Transverse colon (tissue), 4 donors: Measurements from ENCODE around the gene ANKZF1. TPM values are rescaled to one million over a fixed set of nuclear protein-coding genes. Genes with fewer than 3 reads are reported as not detected.

Experiments
- DNase-seq: peaks from one replicate; pipeline ENCODE4 v3.0.0-alpha.2; 2019
- H3K27ac ChIP-seq, 4 donors: fragments of 200-600 bp; sonication (generic); 2 replicates each; pipeline ENCODE4 v1.5.1; 2016 to 2018; ENCODE audit warnings: inconsistent platforms in 4 of 4
- H3K27me3 ChIP-seq: fragments of 200-600 bp; sonication (generic); 2 replicates; pipeline ENCODE4 v1.5.1; 2017; ENCODE audit warnings: inconsistent platforms
- H3K36me3 ChIP-seq, 4 donors: fragments of 200-600 bp; sonication (generic); 2 replicates each; pipeline ENCODE4 v1.5.1; 2017 to 2019; ENCODE audit warnings: inconsistent platforms in 4 of 4
- H3K4me1 ChIP-seq, 4 donors: fragments of 200-600 bp; sonication (generic); 2 replicates each; pipeline ENCODE4 v1.5.1; 2017 to 2020; ENCODE audit warnings: inconsistent platforms in 4 of 4
- H3K4me3 ChIP-seq, 4 donors: fragments of 200-600 bp; sonication (generic); 1 replicate in 1 of 4; 2 replicates in 3 of 4; pipeline versions ENCODE4 v1.5.1 to v1.6.1; 2017 to 2019; ENCODE audit warnings: inconsistent platforms in 4 of 4
- H3K9me3 ChIP-seq, 2 donors: fragments of 200-600 bp; sonication (generic); 2 replicates each; pipeline ENCODE4 v1.5.1; 2017 to 2019; ENCODE audit warnings: inconsistent platforms in 2 of 2
- CTCF ChIP-seq, 5 experiments: fragments of 200-600 bp in 3 of 5; fragments of 450-650 bp in 2 of 5; sonication (generic) in 3 of 5; IDR thresholded peaks; 1 replicate in 2 of 5; 2 replicates in 3 of 5; pipeline ENCODE4 v1.5.1; 2016 to 2017; ENCODE audit warnings: antibody characterized with exemption in 5 of 5, inconsistent platforms in 3 of 5, mild to moderate bottlenecking in 2 of 5, moderate library complexity in 1 of 5
- EP300 ChIP-seq: sonication (generic); formaldehyde crosslinking; IDR thresholded peaks from one replicate; pipeline ENCODE4 v1.6.1; 2017; ENCODE audit warnings: antibody characterized with exemption, low read depth
- POLR2A ChIP-seq: fragments of 450-650 bp; IDR thresholded peaks from one replicate; pipeline ENCODE4 v1.6.1; 2016; ENCODE audit warnings: antibody characterized with exemption, mild to moderate bottlenecking, moderate library complexity
- POLR2AphosphoS5 ChIP-seq, 3 donors: sonication (generic); formaldehyde crosslinking; IDR thresholded peaks; one replicate each; pipeline ENCODE4 v1.6.1; 2016; ENCODE audit warnings: antibody characterized with exemption in 3 of 3
- WGBS, 2 donors: methylation state at CpG; one replicate each; pipeline ENCODE4 v1.1.5; 2018; ENCODE audit warnings: low coverage in 1 of 2; 5-methylcytosine and 5-hydroxymethylcytosine counted together
- in situ Hi-C, 4 donors: fragments of 200-750 bp; cut with MboI; loops; one replicate each; pipeline versions ENCODE4 v1.15.0 to v1.15.1; 2017; ENCODE audit warnings: low sequenced_read_pairs in 3 of 4, low pct_ligation_motif_present in 1 of 4, low pct_unique_long_range_greater_than_20kb in 1 of 4
- intact Hi-C: fragments of 100-400 bp; cut with DNase I; formaldehyde crosslinking; loops from one replicate; pipeline ENCODE4 v1.15.1; 2023; ENCODE audit warnings: low total_unique reads
- total RNA-seq, 4 donors: library from RNA; depleted of rRNA; stranded (reverse); fragments of >200 nt; gene quantifications; one replicate each; pipeline ENCODE4 v1.1.0, GENCODE V29; 2016

The ANKZF1 gene
- total RNA-seq, 4 donors from 2014 or later, result 64.3 to 318 (median 114) TPM

GRCh38 chr2:219261024-219261855 is 31.6 kb downstream of the ANKZF1 start:
- no peak for DNase-seq
- 77 to 92% methylated on average over 2 to 5 of the region's 5 CpGs for WGBS, 2 donors
- Histone ChIP-seq H3K27me3 (peaks cover 14% of the 10 kb centered on the region), H3K27ac (no peak overlapping the region), H3K36me3 (no peaks in the 10 kb centered on the region), H3K4me1 (no peaks in the 10 kb centered on the region), H3K9me3 (no peaks in the 10 kb centered on the region), H3K4me3 (no peak overlapping the region)
- TF ChIP-seq POLR2AphosphoS5 (IDR thresholded peaks at IDR 0.05) (no peak), EP300 (no peak), POLR2A (no peak), CTCF (IDR thresholded peaks at IDR 0.05) (no peak)
- intact Hi-C loops (no loop called here), in situ Hi-C loops (no loop called here)

- Histone ChIP-seq H3K4me3 (no peak overlapping the region), H3K36me3 (no peaks in the 10 kb centered on the region), H3K27me3 (peaks cover 5% of the 10 kb centered on the region), H3K4me1 (peaks cover 0 to 5% (median 0%) of the 10 kb centered on the region in 4 donors), H3K9me3 (no peaks in the 10 kb centered on the region), H3K27ac (no peak overlapping the region)
- 76% methylated on average over 5 of the region's 5 CpGs; no CpG with 5 or more reads in 1 of the 2 donors for WGBS, 2 donors
- in situ Hi-C loops (no loop called here), intact Hi-C loops (no loop called here)
- TF ChIP-seq EP300, result no peak
- TF ChIP-seq CTCF (IDR thresholded peaks at IDR 0.05), result no peak
- no peak for TF ChIP-seq POLR2AphosphoS5 (IDR thresholded peaks at IDR 0.05)
- TF ChIP-seq POLR2A, result no peak
- DNase-seq, result no peak
Observed at GRCh38 chr2:219266232-219266631, 36.6 kb downstream of the ANKZF1 start.

GRCh38 chr2:219266886-219267285 is 37.3 kb downstream of the ANKZF1 start:
- H3K36me3 ChIP-seq, result no peaks in the 10 kb centered on the region
- DNase-seq, result no peak
- WGBS, 2 donors, result 93% methylated on average over 1 of the region's 1 CpG; no CpG with 5 or more reads in 1 of the 2 donors
- no peak overlapping the region for H3K4me3 ChIP-seq
- H3K27me3 ChIP-seq, result no peaks in the 10 kb centered on the region
- H3K9me3 ChIP-seq, result no peaks in the 10 kb centered on the region
- intact Hi-C loops (no loop called here), in situ Hi-C loops (no loop called here)
- no peak for TF ChIP-seq EP300
- no peak for TF ChIP-seq CTCF (IDR thresholded peaks at IDR 0.05)
- no peak for TF ChIP-seq POLR2A
- TF ChIP-seq POLR2AphosphoS5 (IDR thresholded peaks at IDR 0.05), result no peak
- no peak overlapping the region for H3K27ac ChIP-seq
- H3K4me1 ChIP-seq, result peaks cover 0 to 5% (median 0%) of the 10 kb centered on the region in 4 donors

- H3K27ac ChIP-seq, result no peak overlapping the region
- peaks cover 0 to 5% (median 0%) of the 10 kb centered on the region in 4 donors for H3K4me1 ChIP-seq
- no peak overlapping the region for H3K4me3 ChIP-seq
- H3K27me3 ChIP-seq, result no peaks in the 10 kb centered on the region
- in situ Hi-C loops, result no loop called here
- TF ChIP-seq POLR2A, result no peak
- TF ChIP-seq CTCF (IDR thresholded peaks at IDR 0.05), result no peak
- TF ChIP-seq EP300, result no peak
- TF ChIP-seq POLR2AphosphoS5 (IDR thresholded peaks at IDR 0.05), result no peak
- DNase-seq, result no peak
- no peaks in the 10 kb centered on the region for H3K9me3 ChIP-seq
- WGBS, 2 donors, result 83% methylated on average over 2 of the region's 2 CpGs; no CpG with 5 or more reads in 1 of the 2 donors
- intact Hi-C loops, result no loop called here
- no peaks in the 10 kb centered on the region for H3K36me3 ChIP-seq
Observed at GRCh38 chr2:219268294-219268693, 38.7 kb downstream of the ANKZF1 start.
